ENCODE results near the gene MARK2. TPM values are rescaled to one million over a fixed set of nuclear protein-coding genes. Genes with fewer than 3 reads are reported as not detected.

The MARK2 gene
- total RNA-seq, 1 donor from 2014 or later = 25.4 TPM

DNA sequence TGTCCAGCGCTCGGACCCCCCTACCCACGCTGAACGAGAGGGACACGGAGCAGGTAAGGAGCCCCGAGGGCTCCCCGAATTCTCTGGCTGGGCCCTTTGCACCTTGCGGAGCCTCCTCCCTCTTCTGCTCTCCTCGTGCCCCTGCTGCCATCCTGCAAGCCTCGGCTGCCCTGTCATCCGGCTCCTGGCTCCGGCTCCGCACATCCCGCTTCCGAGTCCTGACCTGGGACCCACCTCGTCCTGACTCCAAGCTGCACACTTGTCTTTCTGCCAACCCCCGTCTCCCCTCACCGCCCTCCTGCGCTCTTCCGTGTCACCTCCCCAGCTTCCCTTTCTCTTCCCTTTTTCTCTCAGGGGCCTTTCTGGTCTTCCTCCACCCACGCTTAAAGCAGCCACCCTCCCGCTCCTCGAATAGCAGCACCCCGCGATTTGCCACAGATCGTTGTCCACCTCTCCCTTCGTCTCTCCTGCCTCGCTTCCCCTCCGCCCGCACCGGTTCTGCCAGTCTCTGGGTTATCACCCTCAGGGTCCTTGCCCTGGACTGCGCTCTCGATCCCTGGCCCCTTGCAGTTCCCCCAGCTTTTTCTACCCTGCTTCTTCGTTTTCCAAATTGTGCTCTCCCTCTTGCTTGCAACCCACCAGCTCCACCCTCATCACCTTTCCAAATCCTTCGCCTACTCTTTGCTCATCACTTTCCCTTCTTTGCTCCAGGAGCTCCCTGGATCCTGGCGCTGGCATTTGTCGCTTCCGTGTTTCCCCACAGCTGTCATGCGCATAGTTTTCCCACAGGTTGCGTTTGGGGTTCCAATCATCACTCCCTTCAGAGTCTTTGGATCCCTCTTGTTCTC, 822 bp downstream of the MARK2 start:
- Histone ChIP-seq H3F3A (ENCODE audit: low read depth) (peaks cover 18% of the 10 kb centered on the region), H3K27ac (peak overlapping the region; percentile 73), H3K36me3 (no peaks in the 10 kb centered on the region), H3K4me3 (peak overlapping the region; percentile 99), H2AFZ (replicated peaks) (no peak overlapping the region), H3K9ac (peak overlapping the region; percentile 98), H3K27me3 (no peaks in the 10 kb centered on the region), H3K9me3 (ENCODE audit: low read depth) (no peaks in the 10 kb centered on the region), H3K4me2 (peak overlapping the region; percentile 93), H4K20me1 (ENCODE audit: low read depth) (peaks cover 55% of the 10 kb centered on the region), H3K4me1 (peaks cover 37% of the 10 kb centered on the region), H3K79me2 (ENCODE audit: low read depth) (peaks cover 55% of the 10 kb centered on the region)
- peaks cover 42% of the 10 kb centered on the region for H3K4me1 Mint-ChIP-seq
- no peak for TF ChIP-seq EZH2phosphoT487 (IDR thresholded peaks at IDR 0.05)
- TF ChIP-seq CTCF (IDR thresholded peaks at IDR 0.05) = no peak
- TF ChIP-seq EZH2 (IDR thresholded peaks at IDR 0.05) = no peak
- no peaks in the 10 kb centered on the region for H3K9me3 Mint-ChIP-seq
- H3K27ac Mint-ChIP-seq = peak overlapping the region; percentile 65
- peaks cover 8% of the 10 kb centered on the region for H3K27me3 Mint-ChIP-seq (ENCODE audit: insufficient read depth, low read depth)
- DNase-seq (ENCODE audit: low spot score) = peak; percentile 50
- H3K36me3 Mint-ChIP-seq = peaks cover 5% of the 10 kb centered on the region
- H3K4me3 Mint-ChIP-seq = peak overlapping the region; percentile 92

DNA sequence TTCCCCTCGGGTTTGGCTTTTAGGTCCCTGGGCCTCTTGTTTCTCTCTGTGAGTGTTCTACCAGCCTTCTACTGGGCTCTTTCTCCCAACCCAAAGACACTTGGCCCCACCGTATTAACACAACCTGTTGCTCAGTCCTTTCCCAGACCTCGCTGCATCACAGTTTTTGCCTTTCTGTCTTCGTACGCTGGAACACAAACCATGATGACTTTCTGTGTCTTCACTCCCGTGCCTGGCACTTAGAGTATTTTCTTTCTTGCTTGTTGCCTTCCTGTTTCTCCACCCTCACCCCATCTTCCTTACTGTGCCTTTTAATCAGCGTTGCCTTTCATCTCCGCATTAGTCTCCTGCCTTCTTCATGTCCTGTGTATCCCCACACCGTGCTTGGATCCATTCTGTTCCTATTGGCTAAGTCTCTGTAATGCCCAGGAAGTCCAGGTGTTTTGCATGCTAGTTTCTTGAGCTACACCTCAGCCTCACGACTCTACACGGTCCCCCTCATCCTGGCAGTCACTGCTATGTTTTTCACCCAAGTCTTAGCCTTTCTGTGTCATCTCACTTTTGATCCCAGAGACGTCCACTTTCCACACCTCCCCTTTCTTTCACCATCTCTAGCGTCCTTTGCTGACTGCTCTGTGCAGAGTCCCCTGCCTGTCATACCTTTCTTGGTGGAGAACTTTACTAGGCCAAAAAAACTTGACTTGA, 1.6 kb downstream of the MARK2 start:
- Histone ChIP-seq H3K9ac (peak overlapping the region; percentile 98), H3K27me3 (no peaks in the 10 kb centered on the region), H3K36me3 (no peaks in the 10 kb centered on the region), H4K20me1 (ENCODE audit: low read depth) (peaks cover 63% of the 10 kb centered on the region), H3K9me3 (ENCODE audit: low read depth) (no peaks in the 10 kb centered on the region), H3K4me3 (peak overlapping the region; percentile 99), H3K4me1 (peaks cover 40% of the 10 kb centered on the region), H3K27ac (no peak overlapping the region), H2AFZ (replicated peaks) (no peak overlapping the region), H3F3A (ENCODE audit: low read depth) (peaks cover 18% of the 10 kb centered on the region), H3K4me2 (peak overlapping the region; percentile 93), H3K79me2 (ENCODE audit: low read depth) (peaks cover 63% of the 10 kb centered on the region)
- TF ChIP-seq CTCF (IDR thresholded peaks at IDR 0.05) (no peak), EZH2phosphoT487 (IDR thresholded peaks at IDR 0.05) (no peak)
- no peak for DNase-seq (ENCODE audit: low spot score)
- H3K4me3 Mint-ChIP-seq = peak overlapping the region; percentile 92
- H3K27ac Mint-ChIP-seq = peak overlapping the region; percentile 2
- H3K9me3 Mint-ChIP-seq = no peaks in the 10 kb centered on the region
- peaks cover 49% of the 10 kb centered on the region for H3K4me1 Mint-ChIP-seq
- H3K36me3 Mint-ChIP-seq = peaks cover 5% of the 10 kb centered on the region
- H3K27me3 Mint-ChIP-seq (ENCODE audit: insufficient read depth, low read depth) = peaks cover 4% of the 10 kb centered on the region

GRCh38 chr11:63841554-63841953, 2.6 kb downstream of the MARK2 start:
- peak overlapping the region; percentile 99 for H3K4me3 ChIP-seq
- no peaks in the 10 kb centered on the region for H3K9me3 ChIP-seq (ENCODE audit: low read depth)
- no peak overlapping the region for H2AFZ ChIP-seq (replicated peaks)
- H3K27ac Mint-ChIP-seq = peak overlapping the region; percentile 26
- H3K36me3 ChIP-seq = no peaks in the 10 kb centered on the region
- H4K20me1 ChIP-seq (ENCODE audit: low read depth) = peaks cover 74% of the 10 kb centered on the region
- H3K4me2 ChIP-seq = peak overlapping the region; percentile 93
- H3K4me3 Mint-ChIP-seq = peak overlapping the region; percentile 92
- H3K4me1 ChIP-seq = peaks cover 40% of the 10 kb centered on the region
- H3K27me3 Mint-ChIP-seq (ENCODE audit: insufficient read depth, low read depth) = peaks cover 4% of the 10 kb centered on the region
- TF ChIP-seq EZH2 (IDR thresholded peaks at IDR 0.05) (no peak), EZH2phosphoT487 (IDR thresholded peaks at IDR 0.05) (no peak), CTCF (IDR thresholded peaks at IDR 0.05) (no peak)
- H3K4me1 Mint-ChIP-seq = peaks cover 50% of the 10 kb centered on the region
- no peaks in the 10 kb centered on the region for H3K9me3 Mint-ChIP-seq
- H3K79me2 ChIP-seq (ENCODE audit: low read depth) = peaks cover 74% of the 10 kb centered on the region
- peaks cover 7% of the 10 kb centered on the region for H3K36me3 Mint-ChIP-seq
- DNase-seq (ENCODE audit: low spot score) = peak; percentile 62
- peak overlapping the region; percentile 98 for H3K9ac ChIP-seq
- H3K27ac ChIP-seq = no peak overlapping the region
- H3F3A ChIP-seq (ENCODE audit: low read depth) = peaks cover 18% of the 10 kb centered on the region
- no peaks in the 10 kb centered on the region for H3K27me3 ChIP-seq
